HG03039 (cell line): ENCODE results near the gene RBM12.
"Not testable (repeated sequence)": the region's sequence is repeated elsewhere in the genome, so short reads cannot be mapped to it uniquely, and the experiment has no call there.

Experiments
- ATAC-seq: cut with Tn5 transposase; IDR thresholded peaks from one replicate; pipeline ENCODE4 v1.9.1; 2021; ENCODE audit warnings: mild to moderate bottlenecking, moderate library complexity; ENCODE audit not compliant: unreplicated experiment

The RBM12 gene

DNA sequence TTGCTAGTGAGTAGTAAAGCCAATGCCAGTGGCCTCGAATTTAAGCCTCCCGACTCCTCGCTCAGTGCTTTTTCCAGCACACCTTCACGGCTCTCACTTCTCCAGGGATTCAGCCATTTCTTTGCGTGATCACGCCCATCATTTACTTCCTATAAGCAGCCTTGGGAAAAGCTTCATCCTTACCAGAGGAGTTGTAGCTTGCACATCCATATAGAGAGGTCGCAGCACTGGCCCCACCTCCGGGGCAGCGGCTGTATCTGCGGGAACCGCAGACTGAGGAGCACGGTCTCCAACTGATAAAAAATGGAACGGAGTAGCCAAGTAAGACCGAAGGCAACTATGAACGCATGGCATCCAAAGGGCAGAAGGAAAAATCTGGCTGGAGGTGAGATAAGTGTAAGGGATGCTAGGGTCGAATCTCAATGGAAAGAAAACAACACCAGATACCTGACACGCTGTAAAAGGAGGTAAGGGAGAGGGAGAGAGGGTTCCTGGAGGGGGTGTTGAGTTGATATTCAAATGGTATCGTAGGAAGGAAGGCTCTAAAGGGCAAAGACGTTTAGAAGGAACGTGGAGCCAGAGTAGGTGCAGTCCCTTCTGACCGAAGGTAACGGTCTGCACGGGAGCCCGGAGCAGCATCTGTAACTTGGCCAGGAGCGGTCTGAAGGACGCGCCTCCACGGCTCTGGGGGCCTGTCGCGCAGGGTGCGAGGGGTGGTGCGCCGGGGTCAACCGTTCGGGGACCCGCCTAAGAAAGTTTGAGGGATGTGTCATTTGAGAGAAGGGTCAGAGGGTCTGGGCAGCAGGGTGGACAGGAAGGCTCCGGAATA, 33.8 kb upstream of the RBM12 start:
- ATAC-seq: no peak

DNA sequence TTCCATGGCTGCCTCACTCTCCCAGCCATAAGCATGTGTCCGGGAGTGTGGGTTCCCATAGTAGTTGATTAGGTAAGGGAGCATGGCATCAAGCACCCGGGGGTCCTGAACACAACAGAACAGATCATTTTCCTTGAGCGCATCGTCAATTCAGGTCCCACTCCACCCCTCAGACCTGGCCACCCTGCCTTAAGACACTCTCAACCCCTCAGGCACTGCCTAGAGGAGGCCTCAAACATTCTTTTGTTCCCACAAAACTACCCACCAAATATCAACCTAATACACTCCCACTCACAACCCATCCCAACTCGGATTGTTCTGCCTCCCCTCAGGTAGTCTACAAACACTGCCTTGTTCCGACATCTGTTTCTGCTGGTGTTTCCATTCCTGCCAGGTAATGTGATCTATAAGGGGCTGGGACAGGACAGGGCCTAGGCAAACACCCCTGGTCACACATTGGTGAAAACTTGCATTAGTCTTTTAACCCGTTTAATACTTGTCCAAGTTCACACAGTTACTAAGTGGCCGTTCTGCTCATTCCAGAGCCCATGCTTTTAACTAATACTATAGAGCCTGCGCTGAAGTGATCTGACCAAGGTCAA, 33.1 kb upstream of the RBM12 start:
- no peak for ATAC-seq

DNA sequence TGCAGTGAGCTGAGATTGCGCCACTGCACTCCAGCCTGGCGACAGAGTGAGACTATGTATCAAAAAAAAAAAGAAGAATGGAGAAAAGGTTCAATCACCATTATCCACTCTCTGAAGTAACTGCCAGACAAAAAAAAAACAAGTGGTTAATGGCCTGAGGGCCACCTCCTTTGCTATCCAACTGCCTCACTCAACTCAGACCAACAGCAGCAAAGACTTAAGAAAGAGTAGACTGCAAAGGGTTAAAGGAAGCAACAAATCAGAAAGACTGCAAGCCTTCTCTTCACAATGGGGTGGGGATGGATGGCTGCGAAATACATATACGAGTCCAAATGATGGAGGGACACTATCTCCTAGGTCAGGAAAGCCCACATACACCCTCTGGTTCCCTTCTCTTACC, 31.3 kb upstream of the RBM12 start:
- no peak for ATAC-seq

DNA sequence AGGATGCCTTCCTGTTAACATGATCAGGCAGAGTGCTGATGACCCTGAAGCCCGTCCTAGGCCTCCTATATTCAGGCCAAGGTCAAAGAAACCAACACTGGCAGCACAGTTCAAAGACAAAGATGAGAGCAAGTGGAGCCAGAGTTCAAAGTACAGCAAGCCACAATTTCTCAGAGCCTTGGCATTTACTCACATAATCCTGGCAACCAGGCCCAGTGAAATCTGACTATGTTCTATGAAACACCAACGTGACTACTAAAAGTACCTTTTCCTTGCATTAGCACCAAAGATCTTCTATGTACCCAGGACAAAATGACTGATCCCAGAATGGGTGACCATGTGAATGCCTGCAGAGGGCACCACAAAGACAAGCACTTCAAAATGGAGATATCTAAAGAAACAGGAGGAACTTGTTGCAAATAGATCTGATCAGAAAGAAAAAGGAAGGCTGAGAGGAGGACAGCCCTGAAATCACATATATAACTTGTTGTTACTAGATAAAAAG, 30.6 kb upstream of the RBM12 start:
- no peak for ATAC-seq

DNA sequence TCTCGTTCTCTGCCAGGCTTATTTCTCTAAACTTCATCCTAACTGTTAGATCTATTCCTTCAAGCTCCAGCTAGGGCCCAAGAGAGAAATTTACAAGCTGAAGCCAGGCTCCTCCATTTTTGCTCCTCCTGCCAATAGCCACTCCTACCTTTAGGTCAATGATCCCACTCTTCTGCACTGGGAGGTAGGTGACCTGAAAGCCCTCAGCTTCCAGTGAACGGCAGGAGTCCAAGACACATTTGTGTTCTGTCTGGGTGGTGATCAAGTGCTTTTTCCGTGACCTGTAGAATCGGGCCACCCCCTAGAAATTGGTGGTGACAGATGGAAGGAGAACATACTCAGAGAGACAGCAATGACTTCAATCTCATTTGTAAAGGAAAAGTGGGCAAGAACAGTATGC, 25.6 kb upstream of the RBM12 start:
- ATAC-seq: no peak

DNA sequence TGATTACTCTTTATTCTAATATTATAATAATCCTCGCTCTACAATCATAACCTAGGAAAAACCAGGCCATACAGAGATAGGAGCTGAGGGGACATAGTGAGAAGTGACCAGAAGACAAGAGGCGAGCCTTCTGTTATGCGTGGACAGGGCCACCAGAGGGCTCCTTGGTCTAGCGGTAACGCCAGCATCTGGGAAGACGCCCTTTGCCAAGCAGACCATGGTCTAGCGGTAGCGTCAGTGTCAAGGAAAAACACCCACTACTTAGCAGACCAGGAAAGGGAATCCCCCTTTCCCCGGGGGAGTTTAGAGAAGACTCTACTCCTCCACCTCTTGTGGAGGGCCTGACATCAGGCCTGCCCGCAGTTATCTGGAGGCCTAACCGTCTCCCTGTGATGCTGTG, 22.2 kb upstream of the RBM12 start:
- not testable (repeated sequence) for ATAC-seq

DNA sequence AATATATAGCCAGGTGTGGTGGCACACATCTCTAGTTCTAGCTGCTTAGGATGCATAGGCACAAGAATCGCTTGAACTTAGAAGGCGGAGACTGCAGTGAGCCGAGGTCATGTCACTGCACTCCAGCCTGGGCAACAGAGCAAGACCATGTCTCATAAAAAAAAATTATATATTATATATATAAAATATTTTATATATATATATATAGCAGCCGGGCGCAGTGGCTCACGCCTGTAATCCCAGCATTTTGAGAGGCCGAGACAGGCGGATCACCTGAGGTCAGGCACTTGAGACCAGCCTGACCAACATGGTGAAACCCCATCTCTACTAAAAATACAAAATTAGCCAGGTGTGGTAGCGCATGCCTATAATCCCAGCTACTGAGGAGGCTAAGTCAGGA, 20.7 kb upstream of the RBM12 start:
- ATAC-seq: not testable (repeated sequence)

DNA sequence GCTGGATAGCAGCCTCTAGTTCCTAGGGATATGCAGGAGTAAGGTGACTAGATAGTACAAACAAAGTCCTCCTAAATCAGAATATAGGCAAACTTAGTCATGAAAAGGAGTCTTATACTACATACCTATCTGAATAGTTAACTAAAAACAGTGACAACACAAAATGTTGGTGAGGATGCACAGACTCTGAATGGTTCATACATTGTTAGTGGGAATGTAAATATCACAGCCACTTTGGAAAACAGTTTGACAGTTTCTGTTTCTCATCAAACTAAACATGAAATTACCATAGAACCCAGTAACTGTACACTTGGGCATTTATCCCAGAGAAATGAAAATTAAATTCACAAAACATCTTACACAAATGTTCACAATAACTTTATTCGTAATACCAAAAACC, 17.3 kb upstream of the RBM12 start:
- ATAC-seq: no peak

DNA sequence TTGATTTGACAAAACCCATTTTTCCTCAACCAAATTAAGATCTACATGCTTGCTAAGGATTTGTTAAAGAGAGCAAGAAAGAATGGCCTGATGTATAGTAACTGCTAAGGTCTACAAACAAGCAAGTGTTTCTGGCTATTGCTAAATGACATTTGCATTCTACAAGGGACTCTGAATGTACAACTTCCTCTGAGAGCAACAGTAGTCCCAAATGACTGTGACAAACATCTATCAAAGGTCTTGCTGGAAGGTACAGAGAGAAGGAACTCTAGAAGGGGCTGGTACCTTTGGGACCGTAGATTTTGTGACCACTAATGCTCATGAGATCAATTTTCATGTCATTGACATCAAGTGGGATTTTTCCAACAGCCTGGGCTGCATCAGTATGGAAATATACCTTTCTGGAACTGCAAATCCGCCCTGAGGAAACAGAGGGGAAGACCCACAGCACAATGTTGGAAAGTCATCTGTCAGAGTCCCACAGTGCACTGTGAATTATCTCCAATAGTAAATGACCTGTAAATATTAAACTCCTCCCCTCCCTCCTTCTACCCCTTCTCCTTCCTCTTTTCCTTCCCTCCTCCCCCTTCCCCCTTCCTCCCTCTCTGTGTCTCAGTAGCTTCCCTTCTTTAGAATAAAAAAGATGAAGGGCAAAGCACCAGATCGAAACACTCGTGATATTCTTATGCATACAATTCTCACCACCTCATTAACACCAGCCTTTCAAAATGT, 15.9 kb upstream of the RBM12 start:
- ATAC-seq: no peak

DNA sequence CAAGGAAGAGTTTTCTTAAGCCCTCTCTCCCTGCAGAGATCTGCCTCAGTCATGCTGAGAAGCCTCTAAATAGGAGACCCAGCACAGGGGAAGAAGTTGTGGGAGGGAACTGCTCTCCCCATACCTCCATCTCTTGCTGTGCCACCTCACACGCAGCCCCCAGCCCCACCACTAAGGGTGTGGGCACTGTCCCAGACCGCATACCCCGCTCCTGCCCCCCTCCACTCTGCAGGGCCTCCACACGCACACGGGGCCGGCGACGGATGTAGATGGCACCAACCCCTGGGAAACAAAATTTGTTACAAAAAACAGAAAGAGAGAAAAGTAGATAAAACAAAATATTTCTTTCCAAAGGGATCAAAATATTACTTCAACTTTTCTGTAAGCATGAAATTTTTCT, 10.2 kb upstream of the RBM12 start:
- ATAC-seq: no peak

DNA sequence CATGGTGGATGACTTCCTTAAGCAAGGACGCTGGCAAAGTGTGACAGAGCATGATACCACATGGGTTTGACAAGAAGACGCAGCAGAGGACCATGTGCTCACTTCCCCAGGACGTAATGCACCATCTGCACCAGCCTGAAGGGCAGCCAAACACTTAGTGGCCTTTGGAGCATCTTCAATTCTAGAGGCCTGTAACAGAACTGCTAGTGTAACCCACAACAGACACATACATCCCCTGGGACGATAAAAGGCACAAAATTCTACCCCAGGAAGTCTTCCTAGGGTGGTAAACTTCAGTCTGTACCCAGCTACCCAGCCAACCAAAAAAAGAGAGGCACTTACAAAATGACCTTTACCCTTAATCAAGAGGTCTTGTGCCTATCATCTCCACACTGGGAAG, 9.2 kb upstream of the RBM12 start:
- ATAC-seq: no peak

DNA sequence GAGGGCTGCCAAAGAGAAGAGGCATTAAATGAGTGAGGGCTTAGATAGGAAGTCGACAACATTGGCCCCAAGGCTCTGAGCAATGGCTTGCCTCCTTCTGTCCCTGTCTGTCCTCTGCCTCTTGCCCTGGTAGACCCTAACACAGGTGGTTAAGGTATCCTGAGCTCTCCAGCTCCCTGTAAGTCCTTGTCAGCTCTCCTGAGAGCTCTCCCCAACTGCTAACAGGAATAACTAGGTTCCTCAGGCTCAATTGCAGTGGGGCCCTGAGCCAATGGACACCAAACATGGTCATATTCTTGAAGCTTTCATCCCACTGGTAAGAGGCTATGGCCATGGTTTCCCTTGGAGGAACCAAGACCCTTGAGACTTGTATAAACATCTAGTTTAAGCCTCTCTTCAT, 5.0 kb upstream of the RBM12 start:
- ATAC-seq: no peak

DNA sequence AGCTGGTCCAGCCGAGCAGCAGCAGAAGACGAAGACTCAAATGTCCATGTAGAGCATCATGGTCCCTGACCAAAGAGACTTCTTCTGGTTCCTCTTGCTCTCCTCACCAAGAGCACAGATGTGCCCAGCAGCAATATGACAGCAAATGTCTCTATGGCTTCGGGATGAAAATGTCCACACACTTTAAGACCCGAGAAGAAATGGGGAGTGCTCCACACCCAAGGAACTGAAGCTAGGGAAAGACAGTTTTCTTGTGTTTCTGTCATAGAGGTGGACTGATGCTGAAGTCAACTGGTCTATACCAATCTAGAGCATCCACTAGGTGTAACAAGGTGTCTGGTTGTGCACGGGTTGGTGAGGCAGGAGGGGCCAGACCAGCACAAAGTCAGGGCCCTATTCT, 4.5 kb upstream of the RBM12 start:
- ATAC-seq: no peak

DNA sequence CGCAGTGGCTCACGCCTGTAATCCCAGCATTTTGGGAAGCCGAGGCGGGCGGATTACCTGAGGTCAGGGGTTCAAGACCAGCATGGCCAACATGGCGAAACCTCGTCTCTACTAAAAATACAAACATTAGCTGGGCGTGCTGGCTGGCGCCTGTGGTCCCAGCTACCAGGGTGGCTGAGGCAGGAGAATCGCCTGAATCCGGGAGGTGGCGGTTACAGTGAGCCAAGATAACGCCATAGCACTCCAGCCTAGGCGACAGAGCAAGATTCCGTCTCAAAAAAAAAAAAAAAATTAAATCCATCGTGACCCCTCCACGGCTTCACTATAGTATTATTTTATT, 1.2 kb upstream of the RBM12 start:
- ATAC-seq: no peak

DNA sequence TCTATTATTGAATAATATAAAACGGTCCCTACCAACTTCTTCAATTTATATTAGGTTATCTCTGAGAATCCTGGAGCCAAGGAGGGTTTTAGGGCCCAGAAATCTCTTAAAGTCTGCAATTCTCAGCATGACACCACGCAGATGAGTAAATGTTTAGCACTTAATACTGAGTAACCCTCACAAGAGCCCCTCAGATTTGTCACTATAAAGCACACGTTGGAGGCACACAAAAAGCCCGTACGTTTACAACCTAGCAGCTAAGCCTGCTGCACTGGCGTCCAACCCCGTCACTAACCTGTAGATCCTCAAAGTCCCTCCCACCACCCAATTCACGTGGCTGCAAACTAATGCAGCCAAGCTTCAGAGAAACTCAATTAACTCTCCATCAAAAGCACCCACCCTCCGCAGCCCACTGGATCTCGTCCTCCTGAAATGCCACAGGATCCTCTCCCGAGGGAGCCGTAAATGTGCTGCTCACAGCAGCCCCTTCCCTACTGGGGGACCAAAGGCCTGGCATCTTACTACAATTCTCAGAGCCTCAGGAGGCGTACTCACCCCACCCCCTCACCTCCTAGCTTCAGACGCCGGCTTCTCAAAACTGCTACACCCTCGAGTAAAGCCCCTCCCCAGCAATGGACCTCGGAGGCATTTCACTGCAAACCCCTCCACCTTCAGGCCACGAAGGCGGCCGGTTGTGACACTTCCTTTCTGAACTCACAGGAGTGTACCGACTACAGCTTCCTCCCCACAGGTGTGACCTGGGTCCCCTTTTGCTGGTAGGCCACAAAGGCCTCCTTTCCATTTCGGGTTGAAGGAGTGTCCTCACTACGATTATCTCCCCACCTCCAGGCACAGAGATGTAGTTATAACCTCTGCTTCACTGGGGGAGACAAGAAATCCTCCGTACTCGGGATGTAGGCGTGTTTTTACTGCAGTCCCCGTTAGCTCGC, 909 bp downstream of the RBM12 start:
- peak; percentile 21 for ATAC-seq

DNA sequence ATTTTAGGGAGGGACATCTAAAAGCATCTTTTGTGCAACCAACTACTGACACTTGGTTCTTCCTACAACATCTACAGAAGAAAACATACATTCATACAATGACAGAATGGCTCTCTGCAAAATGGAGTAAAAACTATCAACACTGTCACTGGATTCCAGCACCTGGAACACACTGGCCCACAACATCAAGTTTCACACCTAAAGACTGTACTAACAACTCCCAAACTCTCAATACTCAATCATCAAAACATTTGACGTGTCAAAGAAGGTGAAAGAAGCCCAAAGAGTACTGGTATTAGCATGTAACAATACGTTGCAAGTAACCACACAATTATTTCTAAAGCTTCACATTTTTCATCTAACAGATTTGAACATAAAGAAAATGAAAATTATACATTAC, 2.1 kb downstream of the RBM12 start:
- ATAC-seq: no peak

DNA sequence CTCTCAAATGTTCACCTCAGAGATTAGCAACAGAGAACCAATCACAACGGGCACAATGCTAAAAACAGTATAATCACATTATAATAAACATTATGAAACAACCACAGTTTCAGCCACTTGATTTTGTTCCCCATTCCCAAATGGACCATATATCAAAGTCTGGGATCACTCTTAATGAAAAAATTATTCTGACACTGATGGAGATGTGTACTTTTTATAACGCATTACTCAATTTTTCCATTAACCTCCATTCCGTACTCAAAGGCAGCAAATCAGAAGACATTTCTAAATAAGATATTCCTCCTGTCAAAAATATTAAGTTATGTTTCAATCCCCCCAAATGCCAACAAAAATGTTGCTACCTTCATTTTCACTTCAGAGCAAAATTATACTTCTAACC, 2.8 kb downstream of the RBM12 start:
- no peak for ATAC-seq

DNA sequence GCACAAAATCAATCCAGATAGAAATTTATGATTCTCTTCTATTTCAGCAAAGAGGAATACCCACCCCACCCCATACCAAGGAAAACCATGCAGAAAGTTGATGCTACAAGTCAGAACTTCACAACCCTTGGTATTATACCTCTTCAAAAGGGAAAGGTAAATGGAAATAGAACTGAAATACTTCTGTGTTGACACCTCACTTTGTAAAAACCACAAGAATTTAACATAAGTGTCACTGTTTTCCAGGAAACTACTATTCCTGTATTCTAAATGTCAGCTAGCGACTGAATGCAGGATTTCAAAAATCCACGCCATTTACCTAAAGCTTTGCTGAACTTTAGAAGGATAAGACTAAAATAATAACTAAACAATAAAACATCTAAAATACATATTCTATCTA, 3.6 kb downstream of the RBM12 start:
- no peak for ATAC-seq

DNA sequence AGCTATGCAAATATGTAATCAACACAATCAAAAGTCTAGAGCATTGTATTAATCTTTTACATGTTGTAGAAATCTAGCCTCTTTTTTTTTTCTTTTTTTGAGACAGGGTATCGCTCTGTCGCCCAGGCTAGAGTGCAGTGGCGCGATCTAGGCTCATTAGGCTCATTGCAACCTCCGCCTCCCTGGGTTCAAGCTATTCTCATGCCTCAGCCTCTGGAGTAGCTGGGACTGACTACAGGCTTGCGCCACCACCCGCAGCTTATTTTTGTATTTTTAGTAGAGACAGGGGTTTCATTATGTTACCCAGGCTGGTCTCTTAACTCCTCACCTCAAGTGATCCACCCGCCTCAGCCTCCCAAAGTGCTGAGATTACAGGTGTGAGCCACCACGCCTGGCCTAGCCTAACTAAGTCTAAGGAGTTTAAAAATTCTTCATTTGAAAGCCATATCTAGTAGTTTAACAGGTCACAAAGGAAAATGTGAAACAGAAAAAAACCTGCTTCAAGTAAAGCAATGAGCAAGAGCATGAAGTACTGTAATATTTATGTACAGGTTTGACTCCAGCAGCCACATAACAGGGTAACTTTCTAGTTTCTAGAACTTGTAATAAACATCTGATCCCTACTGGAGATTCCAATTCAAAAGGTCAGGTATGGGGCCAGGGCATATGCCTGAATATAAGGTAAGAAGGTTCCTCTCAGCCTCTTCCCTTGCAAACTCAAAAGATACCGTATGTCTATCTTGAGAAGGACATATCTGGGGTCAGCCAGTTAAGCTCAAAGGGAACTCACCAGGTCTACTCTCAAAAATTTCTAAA, 4.4 kb downstream of the RBM12 start:
- ATAC-seq: no peak

DNA sequence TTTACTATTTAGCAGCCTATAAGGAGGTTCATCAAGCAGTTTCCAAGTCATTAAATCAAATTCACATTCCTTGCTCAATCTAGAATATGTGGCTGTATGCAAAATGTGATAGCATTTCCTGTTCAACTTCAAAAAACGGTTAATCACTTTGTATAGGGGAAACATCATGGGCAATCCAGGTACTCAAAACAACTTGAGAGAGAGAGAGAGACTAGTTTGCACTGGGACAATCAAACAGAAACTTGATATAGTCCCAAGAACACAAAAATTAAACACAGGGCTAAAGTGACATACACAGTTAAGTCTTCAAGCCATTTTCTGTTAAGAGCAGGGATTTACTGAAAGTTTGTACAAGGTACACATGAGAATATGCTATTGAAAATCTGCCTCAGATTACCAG, 7.4 kb downstream of the RBM12 start:
- ATAC-seq: no peak
